ENCODE measurements around the gene ANKRD53.

- TF ChIP-seq CTCF (conservative IDR thresholded peaks at IDR 0.05) = no peak
- no peak for TF ChIP-seq EZH2 (IDR thresholded peaks at IDR 0.05; ENCODE audit: low read depth)
Observed at GRCh38 chr2:70964596-70965386, 13.6 kb upstream of the ANKRD53 start.
